KMS-11 (cell line): ENCODE measurements around the gene PRICKLE4.

Source experiments
- H2AFZ ChIP-seq: fragments of 200-600 bp; sonication (generic); 2 replicates; pipeline ENCODE4 v1.6.1; 2016; ENCODE audit warnings: antibody characterized with exemption, mixed run types, low read depth
- H3K27ac ChIP-seq: fragments of 200-600 bp; sonication (generic); 2 replicates; pipeline ENCODE4 v1.6.1; 2016; ENCODE audit warnings: mild to moderate bottlenecking, mixed run types
- H3K27me3 ChIP-seq: fragments of 200-600 bp; sonication (generic); 2 replicates; pipeline ENCODE4 v1.6.1; 2017; ENCODE audit warnings: mild to moderate bottlenecking, low read depth, mixed run types, moderate library complexity; ENCODE audit not compliant: insufficient read depth
- H3K36me3 ChIP-seq: fragments of 200-600 bp; sonication (generic); 2 replicates; pipeline ENCODE4 v1.6.1; 2017; ENCODE audit warnings: mild to moderate bottlenecking, mixed run types; ENCODE audit not compliant: insufficient read depth
- H3K4me1 ChIP-seq: fragments of 200-600 bp; sonication (generic); 2 replicates; pipeline ENCODE4 v1.6.1; 2016; ENCODE audit warnings: mild to moderate bottlenecking, low read depth, mixed run types; ENCODE audit not compliant: poor library complexity, severe bottlenecking
- H3K4me2 ChIP-seq: fragments of 200-600 bp; sonication (generic); 2 replicates; pipeline ENCODE4 v1.7.0; 2016; ENCODE audit warnings: mild to moderate bottlenecking, mixed run types
- H3K4me3 ChIP-seq: fragments of 200-600 bp; sonication (generic); IDR thresholded peaks from 2 replicates; pipeline ENCODE4 v1.6.1; 2017; ENCODE audit warnings: low read depth, low read length, mixed read lengths; ENCODE audit not compliant: insufficient read depth
- H3K79me2 ChIP-seq: fragments of 200-600 bp; sonication (generic); 2 replicates; pipeline ENCODE4 v1.6.1; 2016; ENCODE audit warnings: low read depth, mixed run types; ENCODE audit not compliant: insufficient read depth
- H3K9ac ChIP-seq: fragments of 200-600 bp; sonication (generic); 2 replicates; pipeline ENCODE4 v1.6.1; 2016; ENCODE audit warnings: mild to moderate bottlenecking, mixed run types
- H4K20me1 ChIP-seq: fragments of 200-600 bp; sonication (generic); 2 replicates; pipeline ENCODE4 v1.6.1; 2016; ENCODE audit warnings: mild to moderate bottlenecking, mixed run types; ENCODE audit not compliant: insufficient read depth
- TF ChIP-seq, protein P1 (sequence below): fragments of 200-600 bp; sonication (generic); conservative IDR thresholded peaks from 2 replicates; pipeline ENCODE4 v1.6.1; 2017; ENCODE audit warnings: low read depth, mild to moderate bottlenecking, antibody characterized with exemption, low read length, moderate library complexity, mixed read lengths

The PRICKLE4 gene

DNA sequence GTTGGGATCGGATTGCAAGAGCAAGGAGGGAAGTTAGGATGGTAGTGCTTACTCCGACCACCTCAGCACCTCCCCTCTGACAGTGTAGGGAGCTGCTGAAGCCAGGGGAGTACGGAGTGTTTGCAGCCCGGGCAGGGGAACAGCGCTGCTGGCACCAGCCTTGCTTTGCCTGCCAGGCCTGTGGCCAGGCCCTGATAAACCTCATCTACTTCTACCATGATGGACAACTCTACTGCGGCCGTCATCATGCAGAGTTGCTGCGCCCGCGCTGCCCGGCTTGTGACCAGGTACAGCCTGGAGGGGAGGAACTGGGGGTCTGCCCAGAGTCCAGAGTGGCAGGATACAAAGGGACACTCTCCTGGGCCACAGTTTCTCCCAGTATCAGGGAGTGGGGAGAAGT, 4.7 kb downstream of the PRICKLE4 start:
- Histone ChIP-seq H2AFZ (no peak overlapping the region), H3K4me1 (peaks cover 20% of the 10 kb centered on the region), H3K4me2 (no peak overlapping the region), H3K9ac (no peak overlapping the region), H3K4me3 (no peak overlapping the region), H3K79me2 (peaks cover 21% of the 10 kb centered on the region), H3K27me3 (peaks cover 33% of the 10 kb centered on the region), H3K36me3 (no peaks in the 10 kb centered on the region), H3K27ac (no peak overlapping the region), H4K20me1 (no peaks in the 10 kb centered on the region)
- TF ChIP-seq, protein P1, sequence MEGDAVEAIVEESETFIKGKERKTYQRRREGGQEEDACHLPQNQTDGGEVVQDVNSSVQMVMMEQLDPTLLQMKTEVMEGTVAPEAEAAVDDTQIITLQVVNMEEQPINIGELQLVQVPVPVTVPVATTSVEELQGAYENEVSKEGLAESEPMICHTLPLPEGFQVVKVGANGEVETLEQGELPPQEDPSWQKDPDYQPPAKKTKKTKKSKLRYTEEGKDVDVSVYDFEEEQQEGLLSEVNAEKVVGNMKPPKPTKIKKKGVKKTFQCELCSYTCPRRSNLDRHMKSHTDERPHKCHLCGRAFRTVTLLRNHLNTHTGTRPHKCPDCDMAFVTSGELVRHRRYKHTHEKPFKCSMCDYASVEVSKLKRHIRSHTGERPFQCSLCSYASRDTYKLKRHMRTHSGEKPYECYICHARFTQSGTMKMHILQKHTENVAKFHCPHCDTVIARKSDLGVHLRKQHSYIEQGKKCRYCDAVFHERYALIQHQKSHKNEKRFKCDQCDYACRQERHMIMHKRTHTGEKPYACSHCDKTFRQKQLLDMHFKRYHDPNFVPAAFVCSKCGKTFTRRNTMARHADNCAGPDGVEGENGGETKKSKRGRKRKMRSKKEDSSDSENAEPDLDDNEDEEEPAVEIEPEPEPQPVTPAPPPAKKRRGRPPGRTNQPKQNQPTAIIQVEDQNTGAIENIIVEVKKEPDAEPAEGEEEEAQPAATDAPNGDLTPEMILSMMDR, result no peak

DNA sequence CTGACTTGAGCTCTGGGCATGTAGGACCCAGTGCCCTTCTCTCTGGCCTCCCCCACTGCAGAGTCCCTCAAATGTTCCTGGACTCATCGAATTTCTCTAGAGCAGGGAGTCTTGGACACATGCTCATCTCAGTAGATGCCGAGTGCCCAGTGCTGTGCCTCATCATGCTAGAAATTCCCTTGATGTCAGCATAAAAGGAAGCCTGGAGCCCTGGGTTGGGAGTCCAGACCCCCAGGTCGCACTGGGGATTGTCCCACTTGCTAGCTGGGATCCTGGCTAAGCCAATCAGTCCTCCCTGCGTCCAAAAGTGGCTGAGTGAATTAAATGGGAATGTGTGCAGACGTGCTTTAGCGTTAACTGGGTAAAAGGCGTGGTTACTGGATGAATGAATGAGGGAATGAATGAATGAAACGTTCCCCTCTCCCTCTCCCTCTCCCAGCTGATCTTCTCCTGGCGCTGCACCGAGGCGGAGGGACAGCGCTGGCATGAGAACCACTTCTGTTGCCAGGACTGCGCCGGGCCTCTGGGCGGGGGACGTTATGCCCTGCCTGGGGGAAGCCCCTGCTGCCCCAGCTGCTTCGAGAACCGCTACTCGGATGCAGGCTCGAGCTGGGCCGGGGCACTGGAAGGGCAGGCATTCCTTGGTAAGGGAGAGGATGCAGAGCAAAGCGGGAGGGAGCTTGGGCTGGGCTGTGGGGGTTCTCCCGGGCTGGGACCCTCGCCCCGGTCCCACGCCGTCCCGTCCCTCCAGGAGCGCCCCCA, 5.3 kb downstream of the PRICKLE4 start:
- Histone ChIP-seq H2AFZ (peak overlapping the region; percentile 89), H3K79me2 (peaks cover 21% of the 10 kb centered on the region), H3K27ac (no peak overlapping the region), H3K9ac (peak overlapping the region; percentile 93; the same call in 1 of the 2 replicates), H3K4me1 (peaks cover 19% of the 10 kb centered on the region), H3K36me3 (no peaks in the 10 kb centered on the region), H3K4me2 (peak overlapping the region; percentile 89), H3K4me3 (no peak overlapping the region), H4K20me1 (no peaks in the 10 kb centered on the region), H3K27me3 (peaks cover 31% of the 10 kb centered on the region)
- TF ChIP-seq, protein P1, result no peak; the same call in 1 of the 2 replicates

DNA sequence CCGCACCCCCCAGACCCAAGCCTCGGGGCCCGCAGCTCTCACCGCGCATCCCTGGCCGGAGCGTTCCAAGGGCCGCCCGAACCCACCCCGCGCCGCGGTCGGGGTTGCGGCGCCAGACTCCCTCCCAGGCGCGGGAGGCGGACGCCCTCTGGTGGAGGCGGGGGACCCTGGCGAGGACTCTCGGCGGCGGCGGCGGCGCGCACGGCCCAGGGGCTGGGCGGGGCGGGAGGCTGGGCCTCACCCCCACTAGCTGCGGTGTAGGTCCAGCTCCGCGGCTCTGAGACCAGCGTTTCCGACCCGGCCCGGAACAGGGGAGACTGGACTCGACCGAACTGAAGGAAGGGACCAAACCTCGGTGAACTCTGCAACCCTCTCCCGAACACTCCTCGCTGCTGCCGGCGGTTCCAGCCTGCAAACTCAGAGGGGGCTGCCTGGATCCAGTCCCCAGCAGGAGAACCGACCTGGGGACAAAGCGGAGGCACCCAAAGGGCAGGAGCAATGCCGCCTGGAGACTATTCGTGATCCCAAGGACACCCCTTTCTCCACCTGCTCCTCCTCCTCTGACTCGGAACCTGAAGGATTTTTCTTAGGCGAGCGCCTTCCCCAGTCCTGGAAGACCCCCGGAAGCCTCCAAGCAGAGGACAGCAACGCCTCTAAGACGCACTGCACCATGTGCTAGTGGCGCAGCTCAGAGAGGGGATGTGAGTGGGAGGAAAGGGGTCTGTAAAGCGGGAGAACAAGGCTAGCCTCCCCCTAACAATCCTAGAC, 6.1 kb downstream of the PRICKLE4 start:
- Histone ChIP-seq H2AFZ (peak overlapping the region; percentile 89), H3K4me2 (peak overlapping the region; percentile 89), H3K4me1 (peaks cover 14% of the 10 kb centered on the region), H3K27me3 (peaks cover 23% of the 10 kb centered on the region), H3K4me3 (no peak overlapping the region), H3K9ac (peak overlapping the region; percentile 93), H3K27ac (peak overlapping the region; percentile 88), H4K20me1 (no peaks in the 10 kb centered on the region), H3K36me3 (no peaks in the 10 kb centered on the region), H3K79me2 (peaks cover 21% of the 10 kb centered on the region)
- TF ChIP-seq, protein P1, result peak; percentile 36; the same call in 1 of the 2 replicates

DNA sequence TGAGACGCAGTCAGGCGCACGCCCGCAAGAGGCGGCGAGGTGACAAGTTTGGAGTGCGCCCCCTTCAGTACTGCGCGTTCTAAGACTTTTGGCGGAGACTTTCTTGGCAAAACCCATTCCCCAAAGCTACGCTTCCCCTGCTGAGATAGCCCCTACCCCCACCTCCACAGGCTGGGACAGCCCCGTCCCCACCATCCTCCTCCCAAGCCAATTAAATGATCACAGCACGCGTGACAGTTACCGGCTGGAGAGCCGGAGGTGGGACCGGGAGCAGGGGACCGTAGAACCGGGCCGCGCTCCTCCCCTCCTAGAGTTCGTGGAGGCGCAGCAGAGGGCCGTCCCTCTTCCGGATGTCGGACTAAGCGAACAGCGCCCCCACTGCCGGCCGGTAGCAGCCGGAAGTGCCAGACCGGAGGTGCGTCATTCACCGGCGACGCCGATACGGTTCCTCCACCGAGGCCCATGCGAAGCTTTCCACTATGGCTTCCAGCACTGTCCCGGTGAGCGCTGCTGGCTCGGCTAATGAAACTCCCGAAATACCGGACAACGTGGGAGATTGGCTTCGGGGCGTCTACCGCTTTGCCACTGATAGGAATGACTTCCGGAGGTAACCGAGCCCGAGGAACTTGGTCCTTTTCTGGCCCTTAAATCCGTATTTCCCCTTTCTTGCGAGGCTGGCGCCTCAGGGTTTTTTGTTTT, 6.8 kb downstream of the PRICKLE4 start, which contains the start of gene TOMM6:
TSS of gene TOMM6 (plus strand) at position 476 of the 699 bp plus-strand sequence. CDS start at position 480, 4 bp downstream.
- TF ChIP-seq, protein P1, result peak; percentile 85
- H4K20me1 ChIP-seq, result no peaks in the 10 kb centered on the region
- H3K79me2 ChIP-seq, result peaks cover 21% of the 10 kb centered on the region
- H3K36me3 ChIP-seq, result no peaks in the 10 kb centered on the region
- H3K4me1 ChIP-seq, result peaks cover 14% of the 10 kb centered on the region
- peak within 1 kb of the TSS; percentile 89 for H2AFZ ChIP-seq
- no peak within 1 kb of the TSS for H3K4me3 ChIP-seq
- peak within 1 kb of the TSS; percentile 93 for H3K9ac ChIP-seq
- peak within 1 kb of the TSS; percentile 89 for H3K4me2 ChIP-seq
- peaks cover 21% of the 10 kb centered on the region for H3K27me3 ChIP-seq
- H3K27ac ChIP-seq, result peak within 1 kb of the TSS; percentile 88
